Ascending aorta (tissue), 2 donors: Measurements from ENCODE around the gene IFNGR2. TPM values are rescaled to one million over a fixed set of nuclear protein-coding genes. Genes with fewer than 3 reads are reported as not detected.
"Not testable (repeated sequence)": the region's sequence is repeated elsewhere in the genome, so short reads cannot be mapped to it uniquely, and the experiment has no call there.

Experiments used
- DNase-seq, 2 donors: peaks; one replicate each; pipeline ENCODE4 v3.0.0-alpha.2; 2019; ENCODE audit warnings: low spot score in 2 of 2
- H3K27ac ChIP-seq, 2 donors: fragments of 200-600 bp; sonication (generic); one replicate each; pipeline ENCODE4 v1.5.1; 2016 to 2017; ENCODE audit warnings: mild to moderate bottlenecking in 1 of 2
- H3K27me3 ChIP-seq: fragments of 200-600 bp; sonication (generic); one replicate; pipeline ENCODE4 v1.5.1; 2017
- H3K36me3 ChIP-seq, 2 donors: fragments of 200-600 bp; sonication (generic); one replicate each; pipeline ENCODE4 v1.5.1; 2016
- H3K4me1 ChIP-seq, 2 donors: fragments of 200-600 bp; sonication (generic); one replicate each; pipeline ENCODE4 v1.5.1; 2016 to 2017; ENCODE audit warnings: mild to moderate bottlenecking in 1 of 2
- H3K4me3 ChIP-seq, 2 donors: fragments of 200-600 bp; sonication (generic); one replicate each; pipeline ENCODE4 v1.5.1; 2016 to 2017; ENCODE audit warnings: mild to moderate bottlenecking in 1 of 2
- H3K9me3 ChIP-seq, 2 donors: fragments of 200-600 bp; sonication (generic); one replicate each; pipeline ENCODE4 v1.5.1; 2016
- intact Hi-C: fragments of 100-400 bp; cut with DNase I; formaldehyde crosslinking; loops from one replicate; pipeline ENCODE4 v1.15.1; 2023
- total RNA-seq: library from RNA; depleted of rRNA; stranded (reverse); fragments of >200 nt; gene quantifications from one replicate; pipeline ENCODE4 v1.1.0, GENCODE V29; 2016
- TF ChIP-seq, protein P1 (sequence below), 3 experiments: fragments of 200-600 bp in 2 of 3; fragments of 450-650 bp in 1 of 3; sonication (generic) in 2 of 3; IDR thresholded peaks; one replicate each; pipeline ENCODE4 v1.5.1; 2016 to 2019; ENCODE audit warnings: antibody characterized with exemption in 3 of 3, mild to moderate bottlenecking in 1 of 3, moderate library complexity in 1 of 3

Gene IFNGR2
- total RNA-seq, 1 donor from 2014 or later, result 46.4 TPM

DNA sequence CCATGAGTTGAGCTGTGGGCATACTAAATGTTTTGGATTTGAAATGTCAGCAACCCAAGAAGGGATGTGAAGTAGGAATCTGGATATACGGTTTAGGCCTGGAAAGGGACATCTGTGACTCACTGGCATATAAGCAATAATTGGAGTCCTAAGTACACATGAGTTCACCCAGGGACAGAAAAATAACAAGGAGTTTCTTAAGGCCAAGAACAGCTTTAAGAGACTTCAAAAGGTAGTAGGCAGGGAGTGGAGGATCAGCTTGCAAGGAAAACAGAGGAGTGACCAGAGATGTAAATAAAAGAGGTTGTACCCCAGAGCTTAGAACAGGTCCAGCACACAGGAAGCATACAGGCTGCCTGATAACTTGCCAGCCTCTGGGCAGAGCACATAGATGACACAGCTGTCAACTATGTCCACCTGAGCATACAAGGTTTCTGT lies 48.4 kb downstream of the IFNGR2 start:
- Histone ChIP-seq H3K27me3 (no peaks in the 10 kb centered on the region), H3K9me3 (no peaks in the 10 kb centered on the region), H3K36me3 (peaks cover 26 to 59% of the 10 kb centered on the region in 2 donors), H3K27ac (no peak overlapping the region), H3K4me3 (no peak overlapping the region), H3K4me1 (no peaks in the 10 kb centered on the region)
- TF ChIP-seq, protein P1, sequence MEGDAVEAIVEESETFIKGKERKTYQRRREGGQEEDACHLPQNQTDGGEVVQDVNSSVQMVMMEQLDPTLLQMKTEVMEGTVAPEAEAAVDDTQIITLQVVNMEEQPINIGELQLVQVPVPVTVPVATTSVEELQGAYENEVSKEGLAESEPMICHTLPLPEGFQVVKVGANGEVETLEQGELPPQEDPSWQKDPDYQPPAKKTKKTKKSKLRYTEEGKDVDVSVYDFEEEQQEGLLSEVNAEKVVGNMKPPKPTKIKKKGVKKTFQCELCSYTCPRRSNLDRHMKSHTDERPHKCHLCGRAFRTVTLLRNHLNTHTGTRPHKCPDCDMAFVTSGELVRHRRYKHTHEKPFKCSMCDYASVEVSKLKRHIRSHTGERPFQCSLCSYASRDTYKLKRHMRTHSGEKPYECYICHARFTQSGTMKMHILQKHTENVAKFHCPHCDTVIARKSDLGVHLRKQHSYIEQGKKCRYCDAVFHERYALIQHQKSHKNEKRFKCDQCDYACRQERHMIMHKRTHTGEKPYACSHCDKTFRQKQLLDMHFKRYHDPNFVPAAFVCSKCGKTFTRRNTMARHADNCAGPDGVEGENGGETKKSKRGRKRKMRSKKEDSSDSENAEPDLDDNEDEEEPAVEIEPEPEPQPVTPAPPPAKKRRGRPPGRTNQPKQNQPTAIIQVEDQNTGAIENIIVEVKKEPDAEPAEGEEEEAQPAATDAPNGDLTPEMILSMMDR (IDR thresholded peaks at IDR 0.05), result no peak
- intact Hi-C loops, result no loop called here
- no peak for DNase-seq

DNA sequence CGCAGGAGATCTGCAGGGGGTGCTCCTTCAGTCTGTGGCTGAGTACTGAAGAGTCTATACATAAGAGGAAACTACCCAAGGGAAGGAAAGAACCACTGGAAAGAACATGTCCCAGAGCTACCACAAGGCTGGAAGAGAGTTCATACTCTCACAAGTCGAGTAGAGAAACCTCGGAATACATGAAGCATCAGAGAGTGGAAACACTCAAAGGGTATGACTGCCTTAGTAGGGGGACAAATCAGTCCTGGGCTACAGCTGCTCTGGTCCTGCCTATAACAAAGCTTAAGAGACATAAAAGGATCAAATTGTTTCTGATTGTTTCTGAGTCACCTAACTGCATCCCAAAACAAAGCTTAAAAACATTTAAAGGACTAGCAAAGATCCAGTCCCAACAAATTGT lies 49.1 kb downstream of the IFNGR2 start:
- intact Hi-C loops, result no loop called here
- TF ChIP-seq, protein P1 (IDR thresholded peaks at IDR 0.05), result no peak
- peaks cover 33 to 59% of the 10 kb centered on the region in 2 donors for H3K36me3 ChIP-seq

DNA sequence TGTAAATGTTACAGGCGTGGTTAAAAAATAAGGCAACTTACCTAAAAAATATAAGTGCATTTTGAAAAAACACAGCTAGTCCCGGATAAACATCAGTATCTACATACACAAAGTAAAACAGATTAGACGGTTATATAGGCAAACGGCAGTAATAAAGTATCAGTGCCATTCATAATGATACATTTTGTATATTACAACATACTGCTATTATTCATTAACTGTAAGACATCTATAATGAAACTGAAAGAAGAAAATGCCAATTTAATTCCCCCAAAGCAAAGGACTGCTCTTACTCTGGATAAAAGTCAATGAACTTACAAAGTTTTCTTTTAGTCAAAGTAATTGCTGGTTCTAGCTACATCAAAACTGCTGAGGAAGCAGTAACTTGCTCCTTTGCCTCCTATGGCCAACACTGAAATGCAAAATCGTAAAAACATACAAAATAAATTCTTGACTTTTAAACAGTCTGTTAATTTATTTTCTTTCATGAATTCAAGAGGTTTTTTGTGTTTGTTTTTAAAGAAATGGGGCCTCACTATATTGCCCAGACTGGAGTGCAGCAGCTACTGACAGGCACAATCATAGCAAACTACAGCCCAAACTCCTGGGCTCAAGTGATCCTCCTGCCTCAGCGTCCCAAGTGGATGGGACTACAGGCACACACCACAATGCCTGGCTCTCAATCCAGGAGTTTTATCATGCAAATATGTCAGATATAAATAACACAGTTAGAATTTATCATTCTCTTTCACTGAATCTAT lies 52.7 kb downstream of the IFNGR2 start:
- Histone ChIP-seq H3K9me3 (no peaks in the 10 kb centered on the region), H3K36me3 (peaks cover 40 to 69% of the 10 kb centered on the region in 2 donors), H3K4me3 (no peak overlapping the region), H3K4me1 (no peaks in the 10 kb centered on the region), H3K27me3 (no peaks in the 10 kb centered on the region), H3K27ac (no peak overlapping the region)
- TF ChIP-seq, protein P1 (IDR thresholded peaks at IDR 0.05), result no peak
- DNase-seq, result no peak
- intact Hi-C loops, result no loop called here

More for the DNA sequence above, 49.1 kb downstream of the IFNGR2 start:
- Histone ChIP-seq H3K27me3 (no peaks in the 10 kb centered on the region), H3K4me1 (no peaks in the 10 kb centered on the region), H3K4me3 (no peak overlapping the region), H3K9me3 (no peaks in the 10 kb centered on the region), H3K27ac (no peak overlapping the region)
- DNase-seq, result no peak

DNA sequence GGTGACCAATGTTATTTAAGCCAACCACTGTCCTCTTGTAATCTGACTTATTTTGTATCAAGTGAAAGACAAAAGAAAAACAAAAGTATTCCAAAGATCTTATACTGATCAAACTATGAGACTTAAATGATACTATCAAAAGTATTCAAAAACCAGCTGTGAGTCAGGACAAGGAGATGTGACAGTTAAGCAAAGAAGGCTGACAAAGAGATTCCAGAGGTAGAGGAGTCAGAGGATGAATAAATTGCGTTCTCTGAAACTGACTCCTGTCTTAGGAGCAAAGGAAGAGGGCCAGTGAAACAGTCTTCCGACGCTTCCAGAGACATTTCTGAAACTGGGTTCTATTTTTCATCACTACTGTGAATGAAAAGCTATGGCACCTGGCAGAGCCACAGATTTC lies 55.6 kb downstream of the IFNGR2 start:
- H3K9me3 ChIP-seq, result no peaks in the 10 kb centered on the region
- no peak overlapping the region for H3K4me3 ChIP-seq
- no peak overlapping the region for H3K27ac ChIP-seq
- no peaks in the 10 kb centered on the region for H3K4me1 ChIP-seq
- H3K36me3 ChIP-seq, result peaks cover 44 to 70% of the 10 kb centered on the region in 2 donors
- no peak for DNase-seq
- TF ChIP-seq, protein P1 (IDR thresholded peaks at IDR 0.05), result no peak
- intact Hi-C loops, result no loop called here
- no peaks in the 10 kb centered on the region for H3K27me3 ChIP-seq

DNA sequence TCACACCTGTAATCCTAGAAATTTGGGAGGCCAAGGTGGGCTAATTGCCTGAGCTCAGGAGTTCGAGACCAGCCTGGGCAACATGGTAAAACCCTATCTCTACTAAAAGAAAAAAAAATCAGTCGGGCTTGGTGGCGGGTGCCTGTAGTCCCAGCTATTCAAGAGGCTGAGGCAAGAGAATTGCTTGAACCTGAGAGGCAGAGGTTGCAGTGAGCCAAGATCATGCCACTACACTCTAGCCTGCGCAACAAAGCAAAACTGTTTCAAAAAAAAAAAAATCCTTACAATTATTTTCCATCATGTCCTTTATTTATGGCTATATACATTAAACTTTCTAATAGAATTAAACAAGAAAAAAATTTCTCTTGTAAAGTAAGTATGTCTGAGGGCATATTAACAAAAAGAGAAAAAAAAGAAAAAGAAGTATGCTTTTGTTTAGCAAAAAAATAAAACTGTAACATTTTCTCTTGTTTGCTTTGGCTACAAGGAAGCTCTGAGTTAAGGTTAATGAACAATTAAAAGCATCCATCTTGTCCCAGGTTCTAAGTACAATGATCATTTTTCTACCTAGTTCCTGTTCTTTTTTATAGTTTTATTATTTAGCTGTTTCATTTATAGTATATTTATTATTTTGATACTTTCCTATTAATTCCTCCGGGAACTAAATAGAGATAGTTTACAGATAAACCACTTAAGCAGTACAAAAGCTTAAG lies 58.5 kb downstream of the IFNGR2 start:
- Histone ChIP-seq H3K27ac (no peak overlapping the region), H3K4me1 (no peaks in the 10 kb centered on the region), H3K27me3 (no peaks in the 10 kb centered on the region), H3K4me3 (no peak overlapping the region), H3K36me3 (peaks cover 36 to 67% of the 10 kb centered on the region in 2 donors), H3K9me3 (no peaks in the 10 kb centered on the region)
- TF ChIP-seq, protein P1 (IDR thresholded peaks at IDR 0.05), result no peak
- no peak for DNase-seq
- intact Hi-C loops, result no loop called here

DNA sequence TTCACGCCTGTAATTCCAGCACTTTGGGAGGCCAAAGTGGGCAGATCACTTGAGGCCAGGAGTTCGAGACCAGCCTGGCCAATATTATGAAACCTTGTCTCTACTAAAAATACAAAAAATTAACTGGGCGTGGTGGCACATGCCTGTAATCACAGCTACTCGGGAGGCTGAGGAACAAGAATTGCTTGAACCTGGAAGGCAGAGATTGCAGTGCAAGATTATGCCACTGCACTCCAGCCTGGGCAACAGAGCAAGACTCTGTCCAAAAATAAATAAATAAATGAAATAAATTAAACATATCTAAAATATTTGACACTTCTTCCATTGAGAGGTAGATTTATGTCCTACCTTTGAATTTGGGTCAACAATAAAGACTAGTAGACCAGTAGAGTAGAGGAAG lies 66.0 kb downstream of the IFNGR2 start:
- H3K4me1 ChIP-seq, H3K9me3 ChIP-seq, DNase-seq, H3K4me3 ChIP-seq, H3K27ac ChIP-seq, H3K27me3 ChIP-seq, intact Hi-C loops: not testable (repeated sequence)
- peaks cover 8 to 21% of the 10 kb centered on the region in 2 donors for H3K36me3 ChIP-seq
